Amniotic stem cell (primary cell): ENCODE measurements around the gene NRN1L.
"Not testable (repeated sequence)": the region's sequence is repeated elsewhere in the genome, so short reads cannot be mapped to it uniquely, and the experiment has no call there.

Source experiments
- DNase-seq: peaks from one replicate; lab custom pipeline; 2025; lab: John Stamatoyannopoulos, UW

Gene NRN1L

DNA sequence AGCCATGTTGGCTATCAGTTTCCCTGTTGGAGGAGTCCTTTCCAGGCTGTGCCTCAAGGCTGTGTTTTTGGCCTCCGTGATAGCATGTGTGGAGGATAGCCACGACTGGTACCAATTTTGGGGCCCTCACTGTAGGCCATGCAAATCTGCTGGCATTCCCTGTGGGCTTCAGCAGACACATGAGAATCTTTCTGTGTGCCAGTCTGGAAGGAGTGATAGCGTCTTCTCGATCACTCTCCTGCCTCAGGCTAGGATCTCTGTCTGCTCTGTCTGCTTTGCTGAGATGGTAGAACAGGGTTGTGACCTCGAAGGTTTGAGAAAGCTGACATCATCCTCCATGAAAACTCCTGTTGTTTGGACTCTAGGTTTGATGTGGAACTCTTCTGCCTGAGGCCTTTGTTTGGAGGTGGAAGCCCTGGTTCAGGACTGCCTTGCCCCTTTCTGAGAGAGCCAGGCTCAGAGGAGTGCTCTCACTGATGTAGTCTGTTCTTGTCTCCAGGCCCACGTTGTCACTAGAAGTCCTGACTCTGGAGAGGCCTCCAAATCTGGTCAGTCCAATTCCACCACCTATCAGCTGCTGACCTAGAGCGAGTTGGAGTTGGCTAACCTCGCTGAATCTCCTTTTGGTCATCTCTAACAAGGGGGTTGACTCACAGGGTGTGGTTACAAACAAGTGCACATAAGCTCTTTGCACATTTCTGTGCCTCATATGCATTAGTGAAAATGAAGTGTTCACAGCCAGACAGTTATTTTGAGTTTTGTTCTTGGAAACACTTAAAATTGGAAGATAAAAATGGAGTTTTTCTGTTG is 23.9 kb upstream of the NRN1L start:
- DNase-seq: no peak

DNA sequence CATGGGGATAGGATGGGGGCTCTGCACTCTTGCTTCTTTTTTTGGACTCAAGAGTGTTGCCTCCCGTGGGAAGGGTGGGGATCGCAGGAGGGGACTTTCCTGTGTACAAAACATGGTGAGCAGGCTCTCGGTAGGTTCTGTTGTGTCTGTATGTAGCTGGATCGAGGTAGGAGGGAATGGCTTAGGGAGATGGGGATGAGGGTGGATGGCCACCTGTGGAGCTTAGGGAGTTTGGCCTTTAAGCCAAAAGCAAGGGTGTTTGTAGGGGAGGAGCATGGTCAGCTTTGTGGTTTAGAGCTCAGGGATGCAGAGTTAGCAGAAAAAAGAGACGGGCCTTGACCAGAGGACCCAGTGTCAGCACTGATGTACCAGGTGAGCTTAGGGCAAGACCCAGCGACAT is 22.8 kb upstream of the NRN1L start:
- no peak for DNase-seq

DNA sequence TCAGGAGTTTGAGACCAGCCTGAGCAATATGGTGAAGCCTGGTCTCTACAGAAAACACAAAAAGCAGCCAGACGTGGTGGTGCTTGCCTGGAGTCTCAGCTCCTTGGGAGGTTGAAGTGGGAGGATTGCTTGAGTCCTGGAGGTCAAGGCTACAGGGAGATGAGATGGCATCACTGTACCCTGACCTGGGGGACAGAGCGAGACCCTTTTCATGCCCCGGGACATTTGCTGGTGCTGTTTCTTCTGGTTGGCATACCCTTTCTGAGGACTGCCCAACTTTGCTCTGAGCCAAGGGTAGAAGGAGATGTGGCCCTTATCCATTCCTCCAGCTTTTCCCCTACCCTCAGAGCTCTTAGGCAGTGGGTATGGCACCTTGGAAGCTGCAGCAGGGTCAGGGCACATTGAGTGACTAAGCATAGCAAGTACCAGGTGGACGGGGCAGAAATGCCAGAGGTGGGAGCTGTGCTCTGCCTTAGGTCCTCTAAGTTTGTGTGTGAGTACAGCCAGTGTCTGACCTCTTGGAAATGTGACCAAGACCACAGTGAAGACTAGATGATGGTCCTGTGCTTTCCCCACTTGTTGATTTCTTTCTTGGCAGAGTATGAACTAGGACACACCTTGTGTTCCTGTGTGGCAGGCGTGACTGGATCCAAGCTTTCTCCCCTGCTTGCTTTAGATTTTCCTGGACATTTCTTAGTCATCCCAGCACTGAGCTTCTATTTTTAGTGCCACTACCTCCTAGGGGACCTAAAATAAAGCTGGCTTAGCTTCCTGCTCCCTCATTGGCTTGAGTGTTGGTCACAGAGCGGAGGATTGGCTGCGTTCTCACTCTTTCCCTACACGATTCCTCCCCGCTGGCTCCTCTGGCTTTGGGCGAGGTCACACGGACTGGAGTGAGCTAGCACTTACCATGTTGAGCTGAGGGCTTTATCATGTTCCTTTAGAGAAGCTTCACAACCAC is 21.8 kb upstream of the NRN1L start:
- DNase-seq: no peak

- not testable (repeated sequence) for DNase-seq
Measured at GRCh38 chr16:67864044-67864443, 20.6 kb upstream of the NRN1L start.

- no peak for DNase-seq
Measured at GRCh38 chr16:67864594-67864993, 20.1 kb upstream of the NRN1L start.

GRCh38 chr16:67865318-67865717 is 19.4 kb upstream of the NRN1L start:
- no peak for DNase-seq

- DNase-seq: no peak
Measured at GRCh38 chr16:67868290-67868689, 16.4 kb upstream of the NRN1L start.

- DNase-seq: no peak
Measured at GRCh38 chr16:67869653-67870052, 15.0 kb upstream of the NRN1L start.

DNA sequence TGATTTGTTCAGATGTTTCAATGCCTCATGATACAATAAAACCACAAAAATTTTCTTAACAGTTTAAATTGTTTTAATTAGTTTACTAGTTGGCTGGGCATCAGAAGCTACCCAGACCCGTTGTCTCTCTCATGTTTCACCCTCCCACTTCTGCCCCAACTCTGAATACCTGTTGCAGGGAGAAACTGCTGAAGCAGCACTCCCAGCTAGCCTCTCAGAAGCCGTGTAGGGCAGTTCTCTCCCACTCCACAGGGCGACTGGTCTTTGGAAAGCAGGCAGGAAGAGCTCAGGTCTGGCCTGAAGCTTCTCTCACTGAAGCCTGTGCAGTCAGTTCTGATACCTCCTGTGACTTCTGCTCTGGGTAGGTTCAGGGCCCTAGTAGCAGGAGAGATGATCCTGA is 13.4 kb upstream of the NRN1L start:
- no peak for DNase-seq

GRCh38 chr16:67872131-67872630 is 12.5 kb upstream of the NRN1L start:
- DNase-seq: no peak

GRCh38 chr16:67872631-67873434 is 11.9 kb upstream of the NRN1L start, which contains the start of gene EDC4:
TSS of gene EDC4 (plus strand) at chr16:67873052. CDS start at chr16:67873262, 210 bp downstream.
- DNase-seq: peak; percentile 61

GRCh38 chr16:67873435-67874370 is 11.0 kb upstream of the NRN1L start:
- no peak for DNase-seq

DNA sequence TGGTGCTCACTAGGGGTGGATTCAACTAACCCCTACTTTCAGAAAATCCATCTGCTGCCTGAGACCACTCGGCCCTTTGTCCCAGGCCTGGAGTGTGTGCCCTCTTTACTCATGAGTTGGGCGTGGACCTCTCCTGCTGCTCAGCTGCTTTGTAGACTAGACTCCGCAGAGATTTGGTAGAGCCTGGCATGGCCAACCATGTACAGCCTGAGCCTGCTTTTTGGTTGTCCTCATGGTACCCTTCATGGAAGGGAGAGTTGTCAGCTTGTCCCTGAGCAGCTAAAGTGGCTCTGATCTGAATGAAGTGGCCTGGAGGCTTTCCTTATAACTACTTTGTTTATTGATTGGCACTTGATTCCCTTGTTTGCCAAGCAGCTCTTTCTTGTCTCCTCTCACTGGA is 10.3 kb upstream of the NRN1L start:
- DNase-seq: no peak

DNA sequence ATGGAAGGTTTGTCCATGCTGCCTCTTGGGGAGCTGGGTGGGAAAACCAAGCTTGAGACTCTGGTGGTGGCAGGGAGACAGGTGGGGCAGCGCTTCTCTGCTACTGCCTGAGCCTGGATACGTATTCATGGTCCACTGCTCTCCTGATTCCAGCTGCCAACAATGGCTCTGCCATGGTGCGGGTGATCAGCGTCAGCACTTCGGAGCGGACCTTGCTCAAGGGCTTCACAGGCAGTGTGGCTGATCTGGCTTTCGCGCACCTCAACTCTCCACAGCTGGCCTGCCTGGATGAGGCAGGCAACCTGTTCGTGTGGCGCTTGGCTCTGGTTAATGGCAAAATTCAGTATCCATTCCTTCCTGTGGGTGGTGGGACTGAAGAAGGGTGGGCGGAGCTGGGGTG is 7.6 kb upstream of the NRN1L start:
- DNase-seq: no peak

DNA sequence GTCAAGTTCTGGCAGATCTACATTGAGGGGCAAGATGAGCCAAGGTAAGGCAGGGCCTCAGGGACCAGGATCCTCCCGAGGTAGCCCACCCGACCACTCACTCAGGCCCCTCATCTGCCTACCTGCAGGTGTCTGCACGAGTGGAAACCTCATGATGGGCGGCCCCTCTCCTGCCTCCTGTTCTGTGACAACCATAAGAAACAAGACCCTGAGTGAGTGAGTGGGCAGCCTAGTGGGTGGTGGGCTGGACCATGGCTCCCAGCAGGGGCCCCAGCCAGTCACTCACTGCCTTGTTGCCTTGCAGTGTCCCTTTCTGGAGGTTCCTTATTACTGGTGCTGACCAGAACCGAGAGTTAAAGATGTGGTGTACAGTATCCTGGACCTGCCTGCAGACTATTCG is 6.5 kb upstream of the NRN1L start:
- DNase-seq: no peak

DNA sequence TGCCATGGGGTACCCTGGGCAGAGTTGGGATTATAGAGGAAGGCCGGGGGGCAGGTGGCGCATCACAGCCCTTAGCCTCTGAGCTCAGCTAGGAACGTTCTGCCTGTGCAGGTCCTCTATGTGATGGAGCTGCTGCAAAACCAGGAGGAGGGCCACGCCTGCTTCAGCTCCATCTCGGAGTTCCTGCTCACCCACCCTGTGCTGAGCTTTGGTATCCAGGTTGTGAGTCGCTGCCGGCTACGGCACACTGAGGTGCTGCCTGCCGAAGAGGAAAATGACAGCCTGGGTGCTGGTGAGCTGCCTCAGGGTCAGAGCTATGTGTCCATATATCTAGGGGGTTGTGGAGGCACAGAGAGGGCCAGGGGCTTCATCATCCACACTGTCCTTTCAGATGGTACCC is 5.8 kb upstream of the NRN1L start:
- DNase-seq: no peak

DNA sequence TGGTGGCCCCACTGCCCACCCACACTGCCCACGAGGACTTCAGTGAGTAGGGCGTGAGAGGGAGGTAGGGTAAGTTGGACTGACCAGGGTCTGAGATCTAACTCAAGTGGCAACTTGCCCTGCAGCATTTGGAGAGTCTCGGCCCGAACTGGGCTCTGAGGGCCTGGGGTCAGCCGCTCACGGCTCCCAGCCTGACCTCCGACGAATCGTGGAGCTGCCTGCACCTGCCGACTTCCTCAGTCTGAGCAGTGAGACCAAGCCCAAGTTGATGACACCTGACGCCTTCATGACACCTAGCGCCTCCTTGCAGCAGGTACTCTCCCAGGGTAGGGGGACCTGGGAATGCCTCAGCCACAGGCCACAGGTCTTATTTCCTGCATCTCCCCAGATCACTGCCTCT is 5.2 kb upstream of the NRN1L start:
- DNase-seq: no peak

- no peak for DNase-seq
Measured at GRCh38 chr16:67879936-67880335, 4.7 kb upstream of the NRN1L start.

GRCh38 chr16:67880584-67880983 is 4.1 kb upstream of the NRN1L start:
- DNase-seq: no peak

DNA sequence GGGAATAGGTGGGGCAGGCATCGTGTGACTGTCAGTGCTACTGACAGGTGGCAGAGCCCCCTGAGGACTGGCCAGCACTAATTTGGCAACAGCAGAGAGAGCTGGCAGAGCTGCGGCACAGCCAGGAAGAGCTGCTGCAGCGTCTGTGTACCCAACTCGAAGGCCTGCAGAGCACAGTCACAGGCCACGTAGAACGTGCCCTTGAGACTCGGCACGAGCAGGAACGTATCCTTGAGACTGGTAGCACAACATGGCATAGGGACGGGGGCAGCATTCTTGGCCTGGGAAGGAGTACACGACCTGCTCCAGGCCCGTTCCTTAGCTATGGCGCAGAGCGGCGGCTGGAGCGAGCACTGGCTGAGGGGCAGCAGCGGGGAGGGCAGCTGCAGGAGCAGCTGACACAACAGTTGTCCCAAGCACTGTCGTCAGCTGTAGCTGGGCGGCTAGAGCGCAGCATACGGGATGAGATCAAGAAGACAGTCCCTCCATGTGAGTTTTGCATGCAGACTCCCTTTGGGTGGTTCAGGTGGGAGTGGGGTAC is 3.0 kb upstream of the NRN1L start:
- DNase-seq: no peak
